A673 (cell line): ENCODE results near the gene OR51S1.

Experiments used
- CTCF ChIP-seq: fragments of 300-800, 200-600 bp; sonication (generic); conservative IDR thresholded peaks from 2 replicates; pipeline ENCODE4 v1.5.1; 2017; ENCODE audit warnings: low read depth, mild to moderate bottlenecking, antibody characterized with exemption, low read length, moderate library complexity, mixed read lengths
- EZH2 ChIP-seq: fragments of 200-600 bp; sonication (generic); IDR thresholded peaks from 2 replicates; pipeline ENCODE4 v1.6.1; 2017; ENCODE audit warnings: borderline replicate concordance, low read depth, mild to moderate bottlenecking, mixed read lengths, antibody characterized with exemption, low read length; ENCODE audit not compliant: poor library complexity, severe bottlenecking

- TF ChIP-seq CTCF (no peak), EZH2 (no peak)
Measured at GRCh38 chr11:4881188-4881587, 32.2 kb upstream of the OR51S1 start.
